NCI-H2171 treated with DMSO at 0.1 percent for 48 hours (cell line): ENCODE results near the gene CHAC2.
"Not testable (repeated sequence)": the region's sequence is repeated elsewhere in the genome, so short reads cannot be mapped to it uniquely, and the experiment has no call there.

Experiments
- DNase-seq: peaks from one replicate; lab custom pipeline; 2025; lab: John Stamatoyannopoulos, UW

CHAC2 gene

DNA sequence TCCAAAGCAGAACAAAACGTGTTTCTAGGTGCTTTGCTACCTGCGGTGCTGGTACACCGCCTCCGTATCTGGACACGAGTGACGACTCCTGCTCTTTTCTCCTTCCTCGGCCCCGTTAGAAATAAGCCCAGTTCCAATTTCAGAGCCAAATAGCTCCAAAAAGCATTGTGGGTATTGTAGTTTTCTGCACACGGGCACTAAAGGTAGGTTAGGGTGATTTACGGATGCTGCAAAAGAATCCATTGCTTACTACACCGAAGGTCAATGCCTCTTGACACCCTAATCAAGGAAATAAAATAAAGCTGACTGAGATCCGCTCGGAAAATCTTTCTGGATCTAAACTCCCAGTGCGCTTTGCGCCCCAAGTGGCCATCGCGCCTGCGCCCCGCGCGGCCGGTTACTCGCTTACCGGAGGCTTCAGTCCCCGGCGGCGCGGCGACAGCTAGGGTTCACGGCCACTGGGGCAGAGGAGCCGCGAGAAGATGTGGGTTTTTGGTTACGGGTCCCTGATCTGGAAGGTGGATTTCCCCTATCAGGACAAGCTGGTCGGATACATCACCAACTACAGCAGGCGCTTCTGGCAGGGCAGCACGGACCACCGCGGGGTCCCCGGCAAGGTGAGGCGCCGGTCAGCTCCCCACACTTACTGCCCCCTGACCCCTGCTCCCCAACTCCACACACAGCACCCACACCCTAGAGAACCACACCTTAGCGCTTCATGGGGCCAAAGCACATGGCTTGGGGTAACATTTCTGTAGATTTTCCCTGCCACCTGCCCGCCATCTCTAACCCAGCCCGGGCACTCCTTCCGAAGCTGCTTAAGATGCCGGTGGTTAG is at the start of gene CHAC2:
Gene CHAC2 (plus strand): TSS at position 400 of the 837 bp plus-strand sequence. CDS start 83 bp downstream, at position 483.
- DNase-seq, result peak; percentile 96

DNA sequence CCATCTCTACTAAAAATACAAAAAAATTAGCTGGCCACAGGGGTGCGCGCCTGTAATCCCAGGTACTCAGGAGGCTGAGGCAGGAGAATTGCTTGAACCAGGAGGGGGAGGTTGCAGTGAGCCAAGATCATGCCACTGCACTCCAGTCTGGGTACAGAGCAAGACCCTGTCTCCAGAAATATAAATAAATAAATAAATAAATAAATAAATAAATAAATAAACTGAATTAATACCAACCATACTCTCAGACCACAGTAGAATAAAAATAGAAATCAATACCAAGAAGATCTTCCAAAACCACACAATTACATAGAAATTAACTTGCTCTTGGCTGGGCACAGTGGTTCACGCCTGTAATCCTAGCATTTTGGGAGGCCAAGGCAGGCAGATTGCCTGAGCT is 46.7 kb upstream of the CHAC2 start:
- DNase-seq, result not testable (repeated sequence)

DNA sequence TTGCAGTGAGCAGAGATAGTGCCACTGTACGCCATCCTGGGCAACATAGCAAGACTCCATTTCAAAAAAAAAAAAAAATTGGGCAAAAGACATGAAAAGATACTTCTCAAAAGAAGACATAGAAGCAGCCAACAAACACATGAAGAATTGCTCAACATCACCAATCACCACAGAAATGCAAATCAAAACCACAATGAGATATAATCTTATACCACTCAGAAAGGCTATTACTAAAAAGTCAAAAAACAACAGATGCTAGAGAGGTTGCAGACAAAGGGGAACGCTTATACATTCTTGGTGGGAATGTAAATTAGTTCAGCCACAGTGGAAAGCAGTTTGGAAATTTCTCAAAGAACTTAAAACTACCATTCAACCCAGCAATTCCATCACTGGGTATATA is 43.1 kb upstream of the CHAC2 start:
- no peak for DNase-seq

DNA sequence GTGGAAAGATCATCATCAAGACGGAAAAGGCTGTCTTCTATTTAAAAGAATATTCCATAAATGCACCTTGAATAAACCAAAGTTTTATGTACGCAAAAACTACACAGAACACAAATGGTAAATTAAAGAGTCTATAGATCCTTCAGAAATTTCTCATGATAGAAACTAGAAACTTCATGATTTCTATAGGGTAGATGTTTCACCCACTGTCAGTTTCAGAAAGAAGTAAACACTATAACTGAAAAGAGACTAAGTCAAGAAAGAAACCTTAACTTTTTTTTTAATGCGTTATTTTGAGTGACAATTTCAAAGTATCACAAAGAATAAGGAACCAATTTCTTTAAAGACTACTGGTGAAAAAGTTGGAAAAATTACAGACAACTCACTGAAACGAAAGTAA is 41.9 kb upstream of the CHAC2 start:
- no peak for DNase-seq

DNA sequence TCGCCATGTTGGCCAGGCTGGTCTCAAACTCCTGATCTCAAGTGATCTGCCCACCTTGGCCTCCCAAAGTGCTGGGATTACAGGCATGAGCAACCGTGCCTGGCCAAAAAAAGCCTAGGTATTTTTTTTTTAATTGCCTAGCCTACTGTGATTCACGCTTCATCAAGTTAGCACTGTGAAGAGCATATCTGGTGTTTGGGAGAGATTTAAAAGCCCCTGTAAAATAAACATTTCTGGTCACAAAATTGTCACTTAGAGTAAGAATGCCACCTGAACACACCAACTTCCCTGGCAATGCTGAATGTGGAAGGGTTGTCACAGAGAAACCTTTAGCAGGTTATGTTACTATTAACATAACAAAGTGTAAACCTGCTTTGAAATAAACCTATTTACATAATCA is 39.7 kb upstream of the CHAC2 start:
- peak; percentile 35 for DNase-seq

DNA sequence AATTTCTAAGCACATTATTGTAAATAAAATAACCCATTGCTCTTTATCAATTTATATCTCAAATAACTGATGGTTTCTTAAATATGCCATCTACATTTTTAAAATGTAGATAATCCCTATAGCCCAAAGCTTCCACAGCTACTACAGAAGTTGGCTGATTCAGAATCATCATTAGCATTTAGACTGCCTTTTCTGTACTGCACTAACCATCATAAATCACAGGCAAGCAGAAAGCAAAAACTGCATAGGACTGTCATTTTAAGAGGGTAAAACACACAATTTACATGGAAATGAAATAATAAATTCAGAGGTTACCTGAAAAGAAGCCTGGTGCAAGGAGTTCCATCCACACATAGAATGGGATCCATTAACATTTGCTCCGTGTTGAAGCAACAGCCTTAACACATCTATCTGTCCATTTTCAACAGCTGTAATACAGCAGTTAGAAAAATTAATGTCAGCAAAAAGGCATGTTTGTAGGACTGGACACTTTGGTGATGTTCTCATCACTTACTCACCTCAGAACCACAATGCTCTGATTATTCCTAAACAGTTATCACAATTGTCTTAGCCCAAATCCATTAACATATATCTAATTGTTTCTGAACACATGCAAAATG is 38.4 kb upstream of the CHAC2 start:
- no peak for DNase-seq

DNA sequence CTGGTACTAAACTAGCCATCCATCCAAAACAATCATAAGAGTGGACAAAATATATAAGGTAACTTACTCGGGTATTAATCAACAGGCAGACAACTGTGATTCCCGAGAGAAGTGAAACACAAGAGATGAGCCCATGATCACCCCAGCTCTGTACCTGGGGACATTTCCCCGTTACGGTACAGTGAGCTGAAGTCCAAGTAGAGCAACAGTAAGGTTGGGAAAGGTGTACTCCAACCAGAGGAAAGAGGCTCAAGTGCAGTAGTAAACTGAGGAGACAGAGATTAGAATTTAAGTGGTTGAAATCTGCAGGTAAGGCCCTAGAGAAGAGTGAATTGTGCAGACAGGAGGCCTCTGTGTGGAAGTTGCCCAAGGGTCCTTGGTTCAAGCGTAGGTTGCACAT is 30.5 kb upstream of the CHAC2 start:
- no peak for DNase-seq

DNA sequence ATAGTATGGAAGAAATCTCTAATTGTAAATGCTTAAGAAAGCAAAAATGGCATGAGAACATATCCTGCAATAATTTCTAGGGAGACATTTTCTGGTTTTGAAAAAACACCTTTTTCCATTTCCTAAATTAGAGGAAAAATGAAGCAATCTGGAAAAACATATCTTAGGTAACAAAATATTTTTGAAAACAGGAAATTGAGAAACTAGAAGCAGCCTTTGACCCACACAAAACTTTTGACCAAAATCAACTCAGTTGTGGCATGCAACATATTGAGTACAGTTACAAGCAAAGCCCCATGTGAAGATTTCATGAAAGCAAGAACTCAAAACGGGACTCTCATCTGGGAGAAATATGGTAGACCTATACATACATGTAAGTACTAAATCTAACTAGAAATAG is 28.6 kb upstream of the CHAC2 start:
- no peak for DNase-seq

DNA sequence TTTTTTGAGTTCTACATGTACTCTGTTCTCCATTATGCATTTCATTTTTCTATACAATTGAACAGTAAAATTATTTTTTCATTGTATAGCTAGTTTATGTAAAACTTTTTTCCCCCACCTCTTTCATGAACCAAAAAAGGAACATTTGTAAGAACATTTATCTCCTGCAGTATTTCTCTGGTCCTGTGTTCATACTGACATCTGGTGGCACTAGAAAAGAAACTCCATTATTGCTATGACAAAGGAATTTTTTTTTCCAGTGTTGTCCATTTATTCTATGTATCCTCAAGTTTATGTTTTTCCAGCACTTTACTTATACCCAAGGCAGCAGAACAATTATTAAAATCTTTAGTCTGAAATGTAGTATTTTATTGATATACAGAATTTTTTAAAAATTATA is 27.4 kb upstream of the CHAC2 start:
- DNase-seq, result peak; percentile 70

DNA sequence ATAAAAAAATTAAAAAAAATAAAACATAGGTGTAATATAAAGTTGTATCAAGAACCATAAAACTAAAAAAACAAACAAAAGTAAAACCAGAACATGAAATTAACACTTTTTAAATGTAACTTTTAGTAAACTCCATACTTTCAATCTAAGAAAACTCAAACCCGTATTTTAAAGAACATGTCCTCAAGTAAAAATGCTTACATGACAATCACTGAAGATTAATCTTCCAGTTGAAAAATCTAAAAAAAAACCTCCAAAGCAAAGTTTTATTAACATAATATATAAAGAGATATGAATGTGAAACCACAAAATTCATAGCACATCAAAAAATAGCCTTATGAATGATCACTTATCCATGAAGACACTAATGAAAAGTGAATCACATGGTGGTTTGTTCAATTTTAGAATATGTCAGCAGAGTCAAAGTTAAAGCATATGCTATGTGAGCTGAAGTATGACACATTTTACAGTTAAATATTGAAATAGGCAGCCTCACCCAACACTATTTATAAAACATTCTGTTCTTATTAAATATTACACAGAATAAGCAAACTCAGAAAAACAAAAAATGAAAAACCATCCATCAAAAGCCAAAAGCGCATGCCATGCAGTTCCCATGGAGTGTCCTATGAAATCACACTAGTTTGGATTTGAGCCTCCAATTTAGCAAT is 23.1 kb upstream of the CHAC2 start:
- DNase-seq, result no peak

DNA sequence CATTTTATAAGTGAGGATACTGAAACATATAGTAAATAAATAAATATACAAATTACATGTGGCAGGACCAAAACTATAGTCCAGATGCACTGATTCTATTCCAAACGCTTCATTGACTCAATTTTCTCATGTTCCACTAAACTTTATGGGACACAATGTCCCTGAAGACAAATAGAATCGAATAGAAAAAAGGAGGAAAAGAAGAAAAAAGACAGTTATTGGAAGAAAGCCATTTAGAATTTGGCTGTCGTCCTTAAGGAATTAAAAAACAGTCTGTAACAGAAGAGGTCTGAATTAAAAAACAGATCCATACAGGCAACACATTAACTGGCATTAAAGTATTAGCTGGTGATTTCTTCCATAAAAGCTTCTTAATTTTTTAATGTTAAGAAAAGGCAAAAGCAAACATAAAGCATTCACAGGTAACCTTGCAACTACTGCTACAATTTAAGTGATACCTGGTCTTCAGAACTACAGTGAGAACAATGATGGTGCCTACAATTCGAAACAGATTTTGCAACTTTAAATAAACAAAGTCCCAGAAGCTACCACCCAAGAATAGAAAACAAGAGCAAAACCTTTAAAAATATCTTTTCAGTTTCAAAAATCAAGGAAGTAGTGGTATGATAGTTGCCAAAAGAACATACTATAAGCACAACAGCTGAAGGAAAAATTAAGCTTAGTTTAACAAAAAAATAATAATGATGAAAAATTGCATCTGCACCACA is 17.4 kb upstream of the CHAC2 start:
- no peak for DNase-seq

DNA sequence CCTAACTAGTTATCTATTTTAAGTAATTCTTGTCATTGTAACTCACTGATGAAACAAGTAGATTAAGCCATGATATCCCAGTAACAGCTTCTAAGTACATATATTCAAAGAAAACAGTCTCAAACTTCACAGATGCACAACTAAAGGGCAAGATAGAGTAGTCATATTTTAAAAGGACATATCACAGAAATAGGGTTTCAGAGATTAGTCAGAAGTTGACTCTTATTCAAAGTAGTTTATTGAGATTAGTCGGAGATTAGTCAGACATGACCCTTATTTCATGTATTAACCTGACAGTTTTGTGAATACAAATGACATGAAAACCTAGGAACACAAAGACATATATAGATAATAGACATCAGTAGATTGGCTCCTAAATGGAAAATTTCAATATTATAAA is 15.9 kb upstream of the CHAC2 start:
- no peak for DNase-seq

DNA sequence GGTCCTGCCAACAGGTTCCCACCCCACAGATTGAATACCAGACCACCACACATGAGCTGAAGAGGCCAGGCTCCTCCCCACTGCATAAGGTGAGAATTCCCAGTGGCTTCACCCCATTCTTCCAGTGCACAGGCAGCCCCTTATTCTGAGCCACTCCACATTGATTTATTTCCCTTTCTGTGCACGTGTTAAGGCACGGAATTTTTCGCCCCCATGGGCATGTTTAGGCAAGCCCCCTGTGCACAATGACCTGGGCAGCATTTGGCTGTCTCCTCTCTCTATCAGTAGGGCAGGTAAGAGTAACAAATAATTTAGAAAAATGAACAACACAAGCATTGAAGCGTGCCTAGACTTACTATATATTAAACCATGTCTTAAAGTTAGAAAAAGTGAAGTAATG is 15.2 kb upstream of the CHAC2 start:
- no peak for DNase-seq

DNA sequence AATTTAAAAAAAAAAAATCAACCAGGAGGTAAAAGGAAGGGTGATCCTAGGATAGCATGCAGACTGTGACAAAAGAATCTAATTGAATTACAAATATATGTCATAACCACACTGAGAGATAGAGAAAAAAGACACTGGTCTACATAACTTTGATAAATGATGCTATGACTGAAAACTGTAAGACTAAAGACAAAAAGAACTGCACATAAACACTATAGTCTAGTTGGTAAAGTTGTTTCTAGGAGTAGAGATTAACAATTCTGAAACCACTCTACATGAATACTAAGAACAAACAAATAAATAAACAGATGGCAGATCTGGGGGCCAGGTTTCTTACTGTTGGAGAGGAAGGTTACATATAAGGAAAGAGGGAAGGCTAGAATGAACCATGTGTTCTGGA is 14.6 kb upstream of the CHAC2 start:
- peak; percentile 15 for DNase-seq

DNA sequence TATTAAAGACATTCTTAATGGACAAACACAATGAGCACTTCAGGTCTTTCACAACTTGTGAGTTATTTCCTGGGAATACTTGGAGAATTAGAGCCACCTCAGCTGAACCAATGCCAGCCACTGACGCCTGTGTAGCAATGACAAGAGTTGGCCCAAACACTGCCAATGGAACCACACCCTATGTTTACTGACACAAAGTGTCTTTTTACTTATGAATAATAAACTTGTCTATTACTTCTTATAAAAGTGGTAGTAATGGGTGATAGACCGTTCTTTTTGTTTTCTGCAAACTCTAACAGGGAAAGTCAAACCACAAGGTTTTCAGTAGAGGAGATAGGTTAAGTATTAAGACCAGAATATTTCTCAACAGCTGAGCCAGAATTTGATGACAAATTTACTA is 12.5 kb upstream of the CHAC2 start:
- no peak for DNase-seq

DNA sequence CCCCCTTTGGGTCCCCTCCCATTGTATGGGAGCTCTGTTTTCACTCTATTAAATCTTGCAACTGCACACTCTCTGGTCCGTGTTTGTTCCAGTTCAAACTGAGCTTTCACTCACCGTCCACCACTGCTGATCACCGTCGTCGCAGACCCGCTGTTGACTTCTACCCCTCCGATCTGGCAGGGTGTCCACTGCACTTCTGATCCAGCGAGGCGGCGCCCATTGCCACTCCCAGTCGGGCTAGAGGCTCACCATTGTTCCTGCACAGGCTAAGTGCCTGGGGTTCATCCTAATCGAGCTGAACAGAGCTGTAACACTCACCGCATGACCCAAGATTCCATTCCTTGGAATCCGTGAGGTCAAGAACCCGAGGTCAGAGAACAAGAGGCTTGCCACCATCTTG is 11.0 kb upstream of the CHAC2 start:
- no peak for DNase-seq

DNA sequence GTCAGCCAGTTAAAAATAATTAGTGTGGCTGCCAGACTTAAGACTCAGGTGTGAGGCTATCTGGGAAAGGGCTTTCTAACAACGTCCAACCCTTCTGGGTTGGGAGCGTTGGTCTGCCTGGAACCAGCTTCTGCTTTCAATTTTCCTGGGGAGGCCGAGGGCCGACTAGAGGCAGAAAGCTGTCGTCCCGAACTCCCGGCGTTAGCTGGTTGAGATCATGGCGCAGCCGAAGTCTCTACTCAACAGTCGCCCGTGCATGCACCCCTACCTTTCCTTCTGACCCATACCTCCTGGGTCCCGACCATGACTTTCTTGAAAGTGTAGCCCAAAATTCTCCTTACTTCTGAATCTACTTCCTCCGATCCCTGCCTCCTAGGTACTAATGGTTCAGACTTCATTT is 10.4 kb upstream of the CHAC2 start:
- not testable (repeated sequence) for DNase-seq

DNA sequence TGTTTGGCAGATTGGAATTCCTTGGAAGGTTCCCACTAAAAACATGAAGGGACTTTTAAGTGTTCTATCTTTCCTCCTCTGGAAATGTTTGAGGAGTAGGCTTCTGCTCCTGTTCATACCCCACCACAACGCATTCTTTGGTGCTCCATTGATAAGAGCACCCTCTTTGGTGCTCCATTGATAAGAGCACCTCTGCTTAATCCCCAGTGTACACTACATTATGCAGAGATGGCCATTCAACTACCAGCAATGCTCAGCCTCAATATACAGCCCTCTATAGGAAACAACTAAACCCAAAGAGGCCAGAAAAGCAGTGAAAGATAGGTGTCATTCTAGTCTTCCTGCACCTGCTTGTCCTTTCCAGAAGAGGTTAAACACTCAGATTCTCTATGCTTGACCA is 1.8 kb upstream of the CHAC2 start:
- DNase-seq, result no peak

DNA sequence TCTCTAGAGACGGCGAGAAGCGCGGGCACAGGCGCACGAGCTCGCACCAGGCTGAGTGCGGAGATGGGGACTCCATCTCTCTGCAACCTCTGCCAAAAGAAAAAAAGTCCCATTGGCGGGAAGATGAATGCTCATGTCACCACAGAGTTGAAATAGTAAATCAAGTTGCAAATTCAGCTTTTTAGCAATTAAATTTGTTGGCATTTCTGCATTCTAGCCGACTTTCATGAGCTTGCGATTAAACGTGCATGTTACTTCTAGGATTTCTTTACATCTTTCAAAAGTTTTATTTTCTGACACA is 588 bp downstream of the CHAC2 start:
- DNase-seq, result peak; percentile 87

DNA sequence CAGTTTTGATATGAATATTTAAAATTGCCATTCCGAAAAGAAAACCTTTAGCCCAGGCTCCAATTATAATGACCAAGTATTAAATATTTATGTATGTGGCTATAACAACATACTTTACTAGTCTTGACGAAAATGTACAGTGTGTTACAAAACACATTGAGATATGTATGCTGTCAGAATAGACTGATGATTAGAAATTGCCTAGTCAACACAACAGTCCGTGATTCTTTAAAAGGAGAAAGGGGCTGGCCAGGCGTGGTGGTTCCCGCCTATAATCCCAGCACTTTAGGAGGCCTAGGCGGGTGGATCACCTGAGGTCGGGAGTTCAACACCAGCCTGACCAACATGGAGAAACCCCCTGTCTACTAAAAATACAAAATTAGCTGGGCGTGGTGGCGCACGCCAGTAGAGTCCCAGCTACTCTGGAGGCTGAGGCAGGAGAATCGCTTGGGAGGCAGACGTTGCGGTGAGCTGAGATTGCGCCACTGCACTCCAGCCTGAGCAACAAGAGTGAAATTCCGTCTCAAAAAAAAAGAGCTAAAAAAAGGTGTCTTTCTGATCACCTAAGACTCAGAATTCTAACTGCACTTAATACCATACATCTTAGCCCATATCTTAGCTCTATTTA is 1.8 kb downstream of the CHAC2 start:
- DNase-seq, result no peak

DNA sequence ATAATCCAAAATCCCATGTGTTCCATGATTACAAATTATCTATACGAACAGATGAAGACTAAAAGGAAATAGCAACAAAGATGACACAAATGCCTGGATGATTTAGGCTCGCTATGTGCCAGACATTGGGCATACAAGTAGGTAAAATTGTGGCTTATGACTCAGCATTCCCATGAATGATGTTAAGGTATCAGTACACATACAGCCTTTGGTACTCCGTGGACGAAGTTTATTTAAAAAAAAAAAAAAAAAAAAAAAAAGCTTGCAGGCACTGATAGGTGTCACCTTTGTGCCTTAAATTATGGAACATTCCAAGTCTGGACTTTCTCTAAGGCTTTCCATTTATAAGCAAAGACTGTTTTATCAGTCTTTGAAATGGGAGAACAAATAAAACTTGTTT is 2.7 kb downstream of the CHAC2 start:
- no peak for DNase-seq

DNA sequence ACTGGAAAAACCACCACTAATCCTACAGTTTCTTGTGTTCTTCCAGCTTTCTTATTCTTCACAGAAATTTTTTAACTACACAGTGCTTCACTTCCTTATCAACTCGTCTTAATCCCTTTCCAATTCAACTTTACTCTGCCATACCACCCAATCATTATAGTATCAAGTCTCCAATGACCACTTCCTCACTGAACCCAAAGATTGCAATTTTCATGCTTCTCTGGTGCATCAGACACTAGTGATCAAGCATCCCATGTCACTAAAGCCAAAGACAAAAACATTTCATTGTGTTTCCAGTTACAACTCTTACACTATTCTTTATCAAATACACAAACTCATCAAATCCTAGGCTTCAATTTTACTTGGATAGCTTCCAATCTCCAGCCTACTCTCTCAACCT is 9.5 kb downstream of the CHAC2 start:
- DNase-seq, result no peak
